ENCODE results near the gene KCNJ11. TPM values are rescaled to one million over a fixed set of nuclear protein-coding genes. Genes with fewer than 3 reads are reported as not detected.

The KCNJ11 gene
- total and polyA plus RNA-seq, 10 of the 15 experiments (the other 5 are each of a cell fraction or from before 2014, with no cell fraction given) = 0.06 to 0.56 (median 0.21) TPM; not detected in 6

GRCh38 chr11:17366495-17366894 is 22.0 kb downstream of the KCNJ11 start:
- Histone ChIP-seq H3K4me1 (ENCODE audit: control insufficient read depth, insufficient read depth, low read length) (no peaks in the 10 kb centered on the region), H4K20me1 (ENCODE audit: control insufficient read depth, insufficient read depth) (no peaks in the 10 kb centered on the region), H3K36me3 (ENCODE audit: control insufficient read depth in 2 of 2, insufficient read depth in 2 of 2, low read length in 1 of 2) (no peaks in the 10 kb centered on the region), H3K9ac (ENCODE audit: control insufficient read depth, insufficient read depth, low read length) (no peak overlapping the region), H3K4me3 (no peak overlapping the region), H3K9me3 (replicated peaks; ENCODE audit: control insufficient read depth, insufficient read depth, low read length) (peaks cover 7% of the 10 kb centered on the region; the same call in 2 of the 3 replicates), H2AFZ (ENCODE audit: control insufficient read depth, low read depth, low read length) (no peak overlapping the region), H3K27ac (ENCODE audit: control insufficient read depth, insufficient read depth) (no peak overlapping the region), H3K79me2 (ENCODE audit: control insufficient read depth, insufficient read depth, low read length) (no peaks in the 10 kb centered on the region), H3K4me2 (ENCODE audit: control insufficient read depth, insufficient read depth) (no peak overlapping the region), H3K27me3 (replicated peaks in 1 of 2; ENCODE audit: control insufficient read depth in 2 of 2, insufficient read depth in 2 of 2, low read length in 1 of 2) (no peaks in the 10 kb centered on the region; a peak in 1 of 4 replicates)
- intact Hi-C loops (cut with micrococcal nuclease; ENCODE audit: unreplicated experiment) (no loop called here), in situ Hi-C loops (cut with MboI) (no loop called here)
- ChIA-PET RAD21 (ENCODE audit: unreplicated experiment) (no interaction called here), CTCF (interaction anchor here (0.6 to 1.7 kb wide), 6 partner anchors 12 to 186 kb away, joined by 3 to 4 read pairs (median 3); no protein-coding TSS in a partner anchor), POLR2A (no interaction called here), SMC1A (ENCODE audit: uncharacterized antibody, unreplicated experiment) (interaction anchor here (0.9 to 1.5 kb wide), 3 partner anchors 9 to 19 kb away, joined by 3 read pairs; no protein-coding TSS in a partner anchor)
- WGBS (ENCODE audit: insufficient coverage, insufficient replicate concordance, low lambda C conversion rate, missing lambda C conversion rate) = 45% methylated on average over 1 of the region's 1 CpG
- no TSS peak for BruUV-seq (replicated peaks)
- no peak for ATAC-seq
- peak; percentile 44 for FAIRE-seq
- TF ChIP-seq IKZF1 (conservative IDR thresholded peaks at IDR 0.05) (no peak), NFXL1 (IDR thresholded peaks at IDR 0.05; ENCODE audit: borderline replicate concordance) (no peak), ZBTB4 (CRISPR knock-in tag; IDR thresholded peaks at IDR 0.05) (no peak), ZNF622 (IDR thresholded peaks at IDR 0.05) (no peak), TARDBP (IDR thresholded peaks at IDR 0.05; ENCODE audit: borderline replicate concordance) (no peak), EED (IDR thresholded peaks at IDR 0.05; ENCODE audit: low read depth) (no peak), KDM1A (IDR thresholded peaks at IDR 0.05; ENCODE audit: borderline replicate concordance) (no peak), FOS (IDR thresholded peaks at IDR 0.05; ENCODE audit: borderline replicate concordance, extremely low read depth, insufficient read length) (no peak), ZNF24 (IDR thresholded peaks at IDR 0.05) (no peak), MTA2 (IDR thresholded peaks at IDR 0.05; ENCODE audit: low read depth) (no peak)
- TF ChIP-seq, protein P1, sequence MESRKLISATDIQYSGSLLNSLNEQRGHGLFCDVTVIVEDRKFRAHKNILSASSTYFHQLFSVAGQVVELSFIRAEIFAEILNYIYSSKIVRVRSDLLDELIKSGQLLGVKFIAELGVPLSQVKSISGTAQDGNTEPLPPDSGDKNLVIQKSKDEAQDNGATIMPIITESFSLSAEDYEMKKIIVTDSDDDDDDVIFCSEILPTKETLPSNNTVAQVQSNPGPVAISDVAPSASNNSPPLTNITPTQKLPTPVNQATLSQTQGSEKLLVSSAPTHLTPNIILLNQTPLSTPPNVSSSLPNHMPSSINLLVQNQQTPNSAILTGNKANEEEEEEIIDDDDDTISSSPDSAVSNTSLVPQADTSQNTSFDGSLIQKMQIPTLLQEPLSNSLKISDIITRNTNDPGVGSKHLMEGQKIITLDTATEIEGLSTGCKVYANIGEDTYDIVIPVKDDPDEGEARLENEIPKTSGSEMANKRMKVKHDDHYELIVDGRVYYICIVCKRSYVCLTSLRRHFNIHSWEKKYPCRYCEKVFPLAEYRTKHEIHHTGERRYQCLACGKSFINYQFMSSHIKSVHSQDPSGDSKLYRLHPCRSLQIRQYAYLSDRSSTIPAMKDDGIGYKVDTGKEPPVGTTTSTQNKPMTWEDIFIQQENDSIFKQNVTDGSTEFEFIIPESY (IDR thresholded peaks at IDR 0.05) = no peak
- TF ChIP-seq, protein P2, sequence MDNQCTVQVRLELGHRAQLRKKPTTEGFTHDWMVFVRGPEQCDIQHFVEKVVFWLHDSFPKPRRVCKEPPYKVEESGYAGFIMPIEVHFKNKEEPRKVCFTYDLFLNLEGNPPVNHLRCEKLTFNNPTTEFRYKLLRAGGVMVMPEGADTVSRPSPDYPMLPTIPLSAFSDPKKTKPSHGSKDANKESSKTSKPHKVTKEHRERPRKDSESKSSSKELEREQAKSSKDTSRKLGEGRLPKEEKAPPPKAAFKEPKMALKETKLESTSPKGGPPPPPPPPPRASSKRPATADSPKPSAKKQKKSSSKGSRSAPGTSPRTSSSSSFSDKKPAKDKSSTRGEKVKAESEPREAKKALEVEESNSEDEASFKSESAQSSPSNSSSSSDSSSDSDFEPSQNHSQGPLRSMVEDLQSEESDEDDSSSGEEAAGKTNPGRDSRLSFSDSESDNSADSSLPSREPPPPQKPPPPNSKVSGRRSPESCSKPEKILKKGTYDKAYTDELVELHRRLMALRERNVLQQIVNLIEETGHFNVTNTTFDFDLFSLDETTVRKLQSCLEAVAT (IDR thresholded peaks at IDR 0.05) = no peak
- no peak for DNase-seq (ENCODE audit: low read depth, low spot score)
